Measurements from ENCODE around the gene CCDC87.
"Not testable (repeated sequence)": the region's sequence is repeated elsewhere in the genome, so short reads cannot be mapped to it uniquely, and the experiment has no call there.

The CCDC87 gene

GRCh38 chr11:66542362-66542761 is 50.5 kb downstream of the CCDC87 start:
- H4K20me1 ChIP-seq (ENCODE audit: insufficient read depth), result no peaks in the 10 kb centered on the region
- H3K4me3 ChIP-seq (IDR thresholded peaks at IDR 0.05; ENCODE audit: insufficient read depth, low read depth, low read length), result no peak overlapping the region
- H3K36me3 ChIP-seq (ENCODE audit: insufficient read depth), result no peaks in the 10 kb centered on the region
- TF ChIP-seq CTCF (conservative IDR thresholded peaks at IDR 0.05; ENCODE audit: low read depth, low read length), result no peak
- H3K4me2 ChIP-seq, result no peak overlapping the region
- H2AFZ ChIP-seq (ENCODE audit: low read depth), result no peak overlapping the region
- no peak overlapping the region for H3K27ac ChIP-seq
- no peaks in the 10 kb centered on the region for H3K79me2 ChIP-seq (ENCODE audit: insufficient read depth, low read depth)
- H3K9ac ChIP-seq, result no peak overlapping the region
- H3K27me3 ChIP-seq (ENCODE audit: insufficient read depth, low read depth), result no peaks in the 10 kb centered on the region; the same call in 1 of the 2 replicates
- H3K4me1 ChIP-seq (ENCODE audit: low read depth, poor library complexity, severe bottlenecking), result peaks cover 17% of the 10 kb centered on the region

GRCh38 chr11:66541892-66542291 is 51.0 kb downstream of the CCDC87 start:
- no peak overlapping the region for H3K27ac ChIP-seq
- H3K4me2 ChIP-seq, result no peak overlapping the region
- peaks cover 17% of the 10 kb centered on the region for H3K4me1 ChIP-seq (ENCODE audit: low read depth, poor library complexity, severe bottlenecking)
- H3K79me2 ChIP-seq (ENCODE audit: insufficient read depth, low read depth), result no peaks in the 10 kb centered on the region
- H4K20me1 ChIP-seq (ENCODE audit: insufficient read depth), result no peaks in the 10 kb centered on the region
- TF ChIP-seq CTCF (conservative IDR thresholded peaks at IDR 0.05; ENCODE audit: low read depth, low read length), result no peak
- H3K27me3 ChIP-seq (ENCODE audit: insufficient read depth, low read depth), result no peaks in the 10 kb centered on the region
- no peak overlapping the region for H2AFZ ChIP-seq (ENCODE audit: low read depth)
- no peaks in the 10 kb centered on the region for H3K36me3 ChIP-seq (ENCODE audit: insufficient read depth)
- no peak overlapping the region for H3K4me3 ChIP-seq (IDR thresholded peaks at IDR 0.05; ENCODE audit: insufficient read depth, low read depth, low read length)
- H3K9ac ChIP-seq, result no peak overlapping the region

GRCh38 chr11:66540598-66540997 is 52.3 kb downstream of the CCDC87 start:
- not testable (repeated sequence) for H4K20me1 ChIP-seq (ENCODE audit: insufficient read depth); H3K36me3 ChIP-seq (ENCODE audit: insufficient read depth); H3K27me3 ChIP-seq (ENCODE audit: insufficient read depth, low read depth); H3K27ac ChIP-seq; H3K4me2 ChIP-seq; H2AFZ ChIP-seq (ENCODE audit: low read depth); H3K79me2 ChIP-seq (ENCODE audit: insufficient read depth, low read depth); H3K9ac ChIP-seq; H3K4me3 ChIP-seq (IDR thresholded peaks at IDR 0.05; ENCODE audit: insufficient read depth, low read depth, low read length)
- peaks cover 11% of the 10 kb centered on the region for H3K4me1 ChIP-seq (ENCODE audit: low read depth, poor library complexity, severe bottlenecking)
